CD4-positive, alpha-beta T cell treated with Interleukin-4 for 1 hour (primary cell): ENCODE measurements around the gene FSIP1.

Experiments used
- DNase-seq, 2 donors: peaks; one replicate each; pipeline ENCODE4 v3.0.0-alpha.2; 2020 to 2022

FSIP1 gene

GRCh38 chr15:39719109-39719508, 63.5 kb downstream of the FSIP1 start:
- no peak for DNase-seq

DNA sequence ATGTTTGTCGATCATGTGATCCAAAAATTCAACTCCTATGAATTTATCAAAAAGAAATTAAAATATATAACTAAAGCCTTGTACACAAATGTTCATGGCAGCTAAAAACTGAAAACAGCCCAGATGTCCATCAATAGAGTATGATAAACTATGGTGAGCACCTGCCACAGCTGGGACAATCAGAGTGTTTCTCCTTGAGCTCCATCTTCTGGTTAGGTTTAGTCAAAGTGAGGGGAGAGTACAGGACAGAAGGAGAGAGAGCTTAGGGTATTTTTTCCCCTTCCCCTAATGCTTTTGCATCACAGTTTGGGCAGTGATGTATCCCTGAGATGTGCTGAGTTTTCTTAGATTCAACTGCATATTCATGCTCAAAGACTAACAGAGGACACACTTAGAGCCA, 65.5 kb downstream of the FSIP1 start:
- no peak for DNase-seq

- DNase-seq = no peak
Measured at GRCh38 chr15:39714251-39714650, 68.4 kb downstream of the FSIP1 start.

DNA sequence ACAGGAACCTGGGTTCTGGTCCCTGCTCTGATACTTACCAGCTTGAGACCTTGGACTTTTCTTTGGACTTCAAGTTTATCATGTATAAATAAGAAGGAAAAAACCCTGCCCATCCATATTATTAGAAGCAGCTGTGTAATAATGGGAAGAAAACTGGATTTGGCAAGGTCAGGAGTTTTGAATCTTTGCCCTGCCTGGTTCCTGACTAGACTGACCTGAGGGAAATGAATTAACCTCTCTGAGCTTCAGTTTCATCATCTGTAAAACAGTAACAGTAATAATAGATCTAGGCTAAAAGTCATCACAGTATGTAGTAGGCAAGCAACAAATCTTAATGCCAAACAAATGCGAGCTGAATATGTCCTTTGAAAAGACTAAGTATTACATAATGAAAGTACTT, 68.8 kb downstream of the FSIP1 start:
- DNase-seq = no peak

GRCh38 chr15:39710681-39711080, 72.0 kb downstream of the FSIP1 start:
- DNase-seq = no peak

DNA sequence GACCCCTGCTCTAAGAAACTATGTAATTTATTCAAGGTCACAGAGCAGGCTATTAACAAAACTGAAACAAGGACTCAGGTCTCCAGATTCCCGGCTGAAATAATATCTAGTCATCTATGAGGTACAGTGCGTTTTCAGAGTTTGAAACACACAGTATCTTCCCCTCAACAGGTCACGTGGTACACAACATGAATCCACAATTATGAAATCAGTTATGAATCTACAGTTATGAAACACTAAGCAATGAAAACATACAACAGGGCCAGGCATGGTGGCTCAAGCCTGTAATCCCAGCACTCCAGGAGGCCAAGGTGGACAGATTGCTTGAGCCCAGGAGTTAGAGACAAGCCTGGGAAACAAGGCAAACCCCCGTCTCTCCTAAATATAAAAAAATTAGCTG, 72.7 kb downstream of the FSIP1 start:
- DNase-seq = no peak

DNA sequence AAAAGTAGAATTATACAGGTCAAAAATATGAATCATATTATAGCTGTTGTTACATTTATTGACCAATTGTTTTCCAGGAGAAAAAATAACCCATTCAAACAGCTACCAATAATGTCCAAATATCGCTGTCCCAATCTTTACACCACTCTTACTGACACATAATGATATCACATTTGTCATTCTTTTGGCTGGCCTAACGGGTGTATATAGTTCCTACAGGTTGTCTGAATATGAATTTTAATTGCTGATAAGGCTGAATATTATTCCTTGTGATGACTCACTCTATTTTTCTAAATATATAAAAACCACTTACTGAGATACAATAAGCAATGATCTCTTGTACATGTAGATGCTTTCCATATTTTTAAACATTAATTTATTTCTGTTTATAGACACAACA, 76.4 kb downstream of the FSIP1 start:
- DNase-seq = no peak

DNA sequence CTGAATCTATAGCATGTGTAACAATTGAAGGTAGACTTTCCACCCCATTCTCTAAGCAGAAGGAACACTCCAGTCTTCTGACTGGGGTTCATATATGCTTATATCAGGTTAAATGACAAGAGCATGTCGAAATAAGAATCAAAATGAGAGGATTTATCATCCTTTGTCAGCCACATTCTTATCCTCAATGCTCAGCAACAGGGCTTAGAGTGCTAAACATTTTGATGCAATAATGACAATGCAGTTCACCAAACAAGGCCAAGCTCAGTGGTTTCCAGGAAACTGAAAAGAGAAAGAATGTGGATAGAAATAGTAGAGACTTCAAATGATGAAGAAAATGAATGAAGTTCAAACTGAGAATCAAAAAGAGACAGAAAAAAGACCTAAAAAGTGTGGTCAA, 78.0 kb downstream of the FSIP1 start:
- DNase-seq = no peak

- no peak for DNase-seq
Measured at GRCh38 chr15:39704235-39704634, 78.4 kb downstream of the FSIP1 start.

- DNase-seq = no peak
Measured at GRCh38 chr15:39701988-39702387, 80.7 kb downstream of the FSIP1 start.

- no peak for DNase-seq
Measured at GRCh38 chr15:39700375-39700700, 82.3 kb downstream of the FSIP1 start.

DNA sequence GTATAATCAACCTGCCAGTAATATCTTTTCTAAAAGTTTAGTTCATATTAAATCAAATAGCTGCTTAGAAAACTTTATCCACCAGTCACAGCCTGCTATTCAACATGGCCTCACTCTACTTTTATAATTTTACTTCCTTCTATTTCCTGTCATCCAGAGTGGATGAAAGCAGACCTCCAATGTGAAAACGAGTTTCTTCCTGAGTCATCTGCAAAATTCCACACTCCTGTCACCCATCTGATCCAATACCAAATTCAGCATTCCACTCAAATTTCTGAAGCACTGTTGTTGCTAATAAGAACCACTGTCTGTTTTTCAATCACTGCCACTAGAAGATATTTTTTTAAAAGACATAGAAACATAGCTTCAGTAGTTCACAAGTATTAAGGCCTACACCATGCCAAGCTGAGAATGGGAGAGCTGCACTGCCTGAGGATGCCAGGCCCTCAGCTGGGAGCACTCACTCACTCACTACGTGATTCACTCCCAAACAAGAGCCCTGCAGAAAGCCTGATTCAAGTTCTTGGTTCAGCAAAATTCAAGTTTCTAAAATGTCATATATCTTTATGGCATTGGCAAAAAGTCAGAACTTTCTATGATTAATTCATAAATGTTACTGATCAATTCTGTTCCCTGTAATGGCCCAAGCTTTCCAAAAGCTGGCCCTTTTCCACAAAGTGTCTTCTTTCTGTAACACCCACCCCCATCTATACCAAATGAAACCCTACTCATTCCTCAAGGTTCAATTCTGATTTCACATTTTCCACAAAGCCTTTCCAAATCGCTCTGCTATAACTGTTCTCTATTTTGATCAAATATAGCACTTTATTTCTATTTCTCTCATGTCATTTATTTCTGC, 82.9 kb downstream of the FSIP1 start:
- DNase-seq = no peak

GRCh38 chr15:39698444-39699390, 83.9 kb downstream of the FSIP1 start:
- DNase-seq = no peak

GRCh38 chr15:39697509-39697908, 85.1 kb downstream of the FSIP1 start:
- DNase-seq = no peak

- no peak for DNase-seq
Measured at GRCh38 chr15:39695793-39696192, 86.8 kb downstream of the FSIP1 start.

DNA sequence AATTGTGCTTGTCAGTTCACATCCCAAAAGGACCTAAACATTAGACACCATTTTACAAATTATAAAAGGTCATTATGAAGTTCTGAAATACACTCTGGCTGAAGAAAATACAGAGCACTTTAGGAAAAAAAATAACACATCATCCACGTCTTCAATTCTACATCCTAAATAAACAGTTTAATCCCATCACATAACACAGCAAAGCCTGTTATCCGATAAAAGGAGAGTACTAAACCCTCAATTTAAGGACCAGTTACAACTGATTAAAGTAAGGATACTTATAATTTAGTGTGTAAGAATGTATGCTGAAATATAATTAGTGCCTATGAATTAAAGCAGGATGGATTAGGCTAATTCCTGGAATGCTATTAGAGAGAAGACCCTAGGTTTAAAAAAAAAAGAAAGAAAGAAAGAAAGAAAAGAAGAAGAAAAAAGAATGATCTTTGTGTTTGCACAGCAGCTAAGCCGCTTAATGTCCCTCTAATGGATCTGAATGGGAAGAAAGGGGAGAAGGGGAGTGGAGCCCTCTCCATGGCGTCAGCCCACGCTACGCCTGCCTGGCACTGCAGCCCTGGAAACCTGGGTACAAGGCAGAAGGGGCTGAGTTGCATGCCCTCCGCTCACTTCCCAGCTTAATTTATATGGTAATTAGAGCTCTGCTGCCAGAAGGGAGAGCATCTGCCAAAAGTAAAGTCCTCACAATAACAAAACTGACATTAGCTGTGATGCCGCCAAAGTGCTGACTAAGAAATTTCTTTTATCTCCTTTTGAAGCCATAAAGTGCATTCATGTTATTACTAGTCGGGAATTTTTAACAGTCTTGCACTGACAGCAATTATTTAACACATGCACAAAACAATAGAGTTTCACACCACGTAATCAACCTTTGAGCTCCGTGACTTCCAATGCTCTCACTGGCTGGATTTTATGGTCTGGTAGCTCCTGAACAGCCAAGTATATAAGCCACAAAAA, 90.0 kb downstream of the FSIP1 start:
- DNase-seq = no peak

DNA sequence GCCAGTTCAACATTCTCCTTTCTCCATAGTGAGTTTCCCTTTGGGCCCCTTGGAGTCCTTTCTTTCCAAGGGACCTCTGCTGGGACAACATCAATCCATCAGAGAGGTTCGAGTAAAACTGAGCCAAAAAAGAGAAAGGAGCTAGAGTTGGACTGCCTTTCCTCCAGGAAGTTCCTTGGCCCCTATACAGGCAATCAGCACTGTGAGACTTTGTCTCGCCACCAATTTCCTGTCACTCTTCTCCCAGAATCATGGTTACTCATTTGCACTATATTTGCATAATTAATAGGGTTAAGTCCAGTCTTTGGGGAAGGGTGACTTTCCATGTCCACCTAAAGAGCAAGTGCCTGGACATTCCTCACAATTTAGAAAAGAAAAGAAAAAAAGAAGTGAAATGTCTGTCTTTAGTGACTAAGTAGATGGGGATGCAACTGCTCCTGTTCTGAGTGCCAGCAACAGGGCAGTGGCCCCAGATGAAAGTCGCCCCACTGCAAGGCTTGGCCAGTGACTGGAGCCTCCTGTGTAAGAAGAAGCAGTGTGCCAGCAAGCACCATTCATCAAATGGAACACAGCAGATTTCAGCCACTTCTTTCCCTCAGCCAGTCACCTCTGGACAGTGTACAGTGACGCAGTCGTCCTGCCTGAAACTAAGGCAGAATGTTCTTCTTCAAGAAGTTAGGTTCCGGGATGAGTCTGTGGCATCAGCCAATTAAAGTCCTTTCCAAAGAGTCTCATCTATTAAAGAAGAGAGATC, 91.6 kb downstream of the FSIP1 start:
- no peak for DNase-seq

- DNase-seq = no peak
Measured at GRCh38 chr15:39687965-39688364, 94.7 kb downstream of the FSIP1 start.

- peak; percentile 29 to 55 for DNase-seq
Measured at GRCh38 chr15:39685999-39686613, 96.5 kb downstream of the FSIP1 start.

DNA sequence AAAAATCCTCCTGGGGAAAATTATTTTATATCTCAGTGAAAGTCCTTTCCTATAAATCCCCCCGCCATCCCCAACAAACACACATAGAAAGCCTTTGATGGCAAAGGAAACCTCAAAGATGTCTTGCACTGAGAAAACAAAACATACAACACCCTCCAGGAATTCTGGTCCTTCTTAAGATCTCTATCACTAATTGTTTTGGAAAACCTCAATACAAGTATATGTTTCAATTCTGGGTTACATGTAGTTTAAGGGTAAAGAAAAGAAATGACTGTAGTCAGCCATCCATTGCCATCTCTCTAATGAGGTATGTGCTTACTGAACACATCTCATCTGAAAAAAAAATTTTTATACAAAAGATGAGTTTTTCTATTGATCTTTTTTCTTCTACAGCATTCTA, 97.3 kb downstream of the FSIP1 start:
- DNase-seq = no peak

DNA sequence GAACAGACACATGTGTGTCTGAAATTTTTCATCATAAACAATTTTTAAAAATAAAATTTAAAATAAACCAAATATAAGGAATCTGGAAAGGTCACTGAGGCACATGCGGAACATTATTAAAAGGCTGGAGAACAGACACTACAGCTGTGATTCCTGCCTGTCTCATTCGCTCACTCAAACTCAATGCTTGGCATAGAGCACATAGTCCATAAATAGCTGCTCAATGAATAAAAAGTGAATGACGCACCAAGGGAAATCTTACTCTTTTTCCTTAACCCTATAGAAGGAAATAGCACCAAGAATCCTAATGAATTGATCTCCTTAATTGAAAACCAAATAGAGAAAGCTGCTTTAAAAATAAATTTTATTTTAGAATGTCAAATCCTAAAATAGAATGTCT, 98.4 kb downstream of the FSIP1 start:
- no peak for DNase-seq

DNA sequence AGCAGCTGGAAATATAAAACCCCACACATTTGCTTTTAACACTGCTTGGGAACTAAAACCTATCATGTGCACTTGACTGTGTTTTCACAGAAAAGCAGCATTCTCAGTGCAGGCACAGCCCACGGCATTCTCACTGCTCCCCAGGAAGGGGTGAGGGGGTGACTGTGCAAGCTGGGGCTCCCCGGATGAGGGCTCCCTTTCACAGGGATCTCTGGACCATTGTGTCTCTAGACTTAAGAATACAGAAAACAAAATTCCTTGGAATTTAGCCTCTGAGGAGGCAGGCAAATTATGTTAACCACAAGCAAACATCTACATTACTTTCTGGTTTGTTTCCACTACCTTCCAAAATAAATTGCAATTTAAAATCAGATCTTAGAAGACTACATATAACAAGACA, 100.3 kb downstream of the FSIP1 start:
- no peak for DNase-seq
